ENCODE data around the gene MPRIP.

DNA sequence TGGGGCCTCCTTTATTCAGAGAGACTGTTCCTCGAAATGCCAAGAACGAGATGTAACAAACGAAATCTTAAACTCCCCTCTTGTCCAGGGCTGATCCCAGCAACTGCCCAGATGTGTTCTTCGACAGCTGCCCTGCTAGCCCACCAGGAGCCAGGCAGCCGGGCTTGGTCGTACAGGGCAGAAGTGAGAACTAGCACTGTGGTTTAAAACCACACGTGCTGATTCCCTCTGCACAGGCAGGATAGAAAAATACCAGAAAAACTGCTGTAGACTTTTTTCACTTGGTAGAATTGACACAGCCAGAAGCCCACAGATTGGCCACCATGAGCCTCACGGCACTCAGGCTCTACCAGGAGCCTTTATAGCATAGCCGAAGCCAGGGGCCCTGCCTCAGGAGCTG is 130.7 kb downstream of the MPRIP start:
- TF ChIP-seq, protein P1, sequence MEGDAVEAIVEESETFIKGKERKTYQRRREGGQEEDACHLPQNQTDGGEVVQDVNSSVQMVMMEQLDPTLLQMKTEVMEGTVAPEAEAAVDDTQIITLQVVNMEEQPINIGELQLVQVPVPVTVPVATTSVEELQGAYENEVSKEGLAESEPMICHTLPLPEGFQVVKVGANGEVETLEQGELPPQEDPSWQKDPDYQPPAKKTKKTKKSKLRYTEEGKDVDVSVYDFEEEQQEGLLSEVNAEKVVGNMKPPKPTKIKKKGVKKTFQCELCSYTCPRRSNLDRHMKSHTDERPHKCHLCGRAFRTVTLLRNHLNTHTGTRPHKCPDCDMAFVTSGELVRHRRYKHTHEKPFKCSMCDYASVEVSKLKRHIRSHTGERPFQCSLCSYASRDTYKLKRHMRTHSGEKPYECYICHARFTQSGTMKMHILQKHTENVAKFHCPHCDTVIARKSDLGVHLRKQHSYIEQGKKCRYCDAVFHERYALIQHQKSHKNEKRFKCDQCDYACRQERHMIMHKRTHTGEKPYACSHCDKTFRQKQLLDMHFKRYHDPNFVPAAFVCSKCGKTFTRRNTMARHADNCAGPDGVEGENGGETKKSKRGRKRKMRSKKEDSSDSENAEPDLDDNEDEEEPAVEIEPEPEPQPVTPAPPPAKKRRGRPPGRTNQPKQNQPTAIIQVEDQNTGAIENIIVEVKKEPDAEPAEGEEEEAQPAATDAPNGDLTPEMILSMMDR (conservative IDR thresholded peaks at IDR 0.05), result no peak
- no peak for TF ChIP-seq EZH2 (IDR thresholded peaks at IDR 0.05; ENCODE audit: low read depth)

Measured in PC-9 (cell line).